ENCODE results near the gene NUMB.

DNA sequence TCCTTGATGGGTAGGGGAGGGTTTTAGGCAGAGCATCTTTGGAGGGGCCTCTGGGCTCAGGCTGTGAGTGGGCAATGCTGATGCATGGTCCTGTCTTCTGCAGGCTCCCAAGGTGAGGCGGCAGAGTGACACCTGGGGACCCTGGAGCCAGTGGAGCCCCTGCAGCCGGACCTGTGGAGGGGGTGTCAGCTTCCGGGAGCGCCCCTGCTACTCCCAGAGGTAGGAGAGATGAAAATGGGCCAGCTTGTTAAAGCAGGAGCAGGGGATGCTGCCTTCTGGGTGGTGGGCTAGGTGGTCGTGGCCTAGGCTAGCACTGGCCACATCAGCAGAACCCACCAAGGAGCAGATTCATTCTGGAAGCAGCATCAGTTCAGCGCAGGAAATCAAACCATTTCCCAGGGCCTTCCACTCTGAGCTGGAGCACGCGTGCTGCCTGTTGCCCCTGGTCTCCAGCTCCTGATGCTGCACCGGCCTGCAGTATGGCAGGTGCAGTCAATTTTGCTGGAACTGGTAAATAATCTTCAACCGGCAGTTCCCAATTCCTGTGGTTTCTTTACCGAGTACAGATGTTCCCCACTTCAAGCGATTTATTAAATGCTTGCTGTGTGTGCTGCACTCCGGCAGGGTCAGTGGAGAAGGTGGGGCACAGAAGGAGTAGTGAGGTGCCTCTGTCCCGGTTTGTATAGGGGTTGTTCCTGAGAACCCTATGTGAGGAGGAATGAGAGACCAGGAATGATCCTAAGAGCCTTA lies 213.6 kb downstream of the NUMB start:
- TF ChIP-seq ZNF224 (CRISPR knock-in tag; IDR thresholded peaks at IDR 0.05), result no peak
- TF ChIP-seq CTCF (CRISPR knock-in tag; IDR thresholded peaks at IDR 0.05), result no peak
- TF ChIP-seq PLSCR1 (CRISPR knock-in tag; IDR thresholded peaks at IDR 0.05; ENCODE audit: borderline replicate concordance), result no peak
- no peak for TF ChIP-seq ONECUT2 (CRISPR knock-in tag; IDR thresholded peaks at IDR 0.05)
